Kidney epithelial cell (primary cell): ENCODE measurements around the gene POLA1. TPM values are rescaled to one million over a fixed set of nuclear protein-coding genes. Genes with fewer than 3 reads are reported as not detected.
A peak's percentile ranks its signal among the peaks of the same experiment; 100 is the strongest.
"Not testable (repeated sequence)": the region's sequence is repeated elsewhere in the genome, so short reads cannot be mapped to it uniquely, and the experiment has no call there.

Source experiments
- DNase-seq: peaks from one replicate; pipeline ENCODE4 v3.0.0-alpha.2; 2010; ENCODE audit warnings: low read depth
- H3K27me3 ChIP-seq: 2 replicates; pipeline ENCODE4 v1.6.0; 2011; ENCODE audit warnings: low read length; ENCODE audit not compliant: control insufficient read depth, insufficient read depth
- H3K36me3 ChIP-seq: 2 replicates; pipeline ENCODE4 v1.5.1; 2011; ENCODE audit warnings: low read length; ENCODE audit not compliant: control insufficient read depth, insufficient read depth
- H3K4me3 ChIP-seq: 2 replicates; pipeline ENCODE4 v1.5.1; 2011; ENCODE audit warnings: low read depth, mild to moderate bottlenecking, control low read depth, low read length
- total RNA-seq: library from RNA; depleted of rRNA; stranded (reverse); fragments of >200 nt; gene quantifications from 2 replicates; pipeline ENCODE4 v1.2.3, GENCODE V29; 2015
- TF ChIP-seq, protein P1 (sequence below): IDR thresholded peaks from 2 replicates; pipeline ENCODE4 v1.5.1; 2011; ENCODE audit warnings: mild to moderate bottlenecking, moderate library complexity, low read length, control low read depth, inconsistent platforms; ENCODE audit not compliant: insufficient read depth, poor library complexity, severe bottlenecking

POLA1 gene
- total RNA-seq, 1 donor from 2014 or later: 6.2 TPM

- no peak for DNase-seq
- H3K27me3 ChIP-seq: no peaks in the 10 kb centered on the region
- TF ChIP-seq, protein P1, sequence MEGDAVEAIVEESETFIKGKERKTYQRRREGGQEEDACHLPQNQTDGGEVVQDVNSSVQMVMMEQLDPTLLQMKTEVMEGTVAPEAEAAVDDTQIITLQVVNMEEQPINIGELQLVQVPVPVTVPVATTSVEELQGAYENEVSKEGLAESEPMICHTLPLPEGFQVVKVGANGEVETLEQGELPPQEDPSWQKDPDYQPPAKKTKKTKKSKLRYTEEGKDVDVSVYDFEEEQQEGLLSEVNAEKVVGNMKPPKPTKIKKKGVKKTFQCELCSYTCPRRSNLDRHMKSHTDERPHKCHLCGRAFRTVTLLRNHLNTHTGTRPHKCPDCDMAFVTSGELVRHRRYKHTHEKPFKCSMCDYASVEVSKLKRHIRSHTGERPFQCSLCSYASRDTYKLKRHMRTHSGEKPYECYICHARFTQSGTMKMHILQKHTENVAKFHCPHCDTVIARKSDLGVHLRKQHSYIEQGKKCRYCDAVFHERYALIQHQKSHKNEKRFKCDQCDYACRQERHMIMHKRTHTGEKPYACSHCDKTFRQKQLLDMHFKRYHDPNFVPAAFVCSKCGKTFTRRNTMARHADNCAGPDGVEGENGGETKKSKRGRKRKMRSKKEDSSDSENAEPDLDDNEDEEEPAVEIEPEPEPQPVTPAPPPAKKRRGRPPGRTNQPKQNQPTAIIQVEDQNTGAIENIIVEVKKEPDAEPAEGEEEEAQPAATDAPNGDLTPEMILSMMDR: no peak
Measured at GRCh38 chrX:24859211-24859841, 165.6 kb downstream of the POLA1 start.

DNA sequence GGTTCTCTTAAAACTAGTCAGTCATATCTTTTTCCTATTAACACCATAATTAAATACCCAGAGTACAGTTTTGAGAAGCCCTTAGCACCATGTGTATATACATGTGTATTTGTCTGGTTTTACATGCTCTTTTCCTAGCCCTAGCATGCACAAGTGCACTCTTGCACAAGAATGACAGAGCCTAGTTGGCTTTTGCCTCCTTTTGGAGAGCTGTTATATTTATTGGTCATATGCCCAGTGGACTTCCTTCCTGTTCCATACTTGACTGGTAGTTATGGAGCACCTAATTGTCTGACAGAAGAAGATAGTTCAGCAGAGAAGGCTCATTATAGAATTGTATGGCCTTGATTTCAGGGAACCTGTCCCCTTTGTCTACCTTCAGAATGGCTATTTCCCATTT is 166.4 kb downstream of the POLA1 start:
- Histone ChIP-seq H3K36me3 (no peaks in the 10 kb centered on the region), H3K27me3 (no peaks in the 10 kb centered on the region), H3K4me3 (no peak overlapping the region)
- TF ChIP-seq, protein P1: no peak
- no peak for DNase-seq

More at GRCh38 chrX:24859211-24859841, 165.6 kb downstream of the POLA1 start:
- no peaks in the 10 kb centered on the region for H3K36me3 ChIP-seq
- no peak overlapping the region for H3K4me3 ChIP-seq

GRCh38 chrX:24862343-24862742 is 168.6 kb downstream of the POLA1 start:
- no peak for DNase-seq
- TF ChIP-seq, protein P1: no peak
- Histone ChIP-seq H3K27me3 (no peaks in the 10 kb centered on the region), H3K36me3 (no peaks in the 10 kb centered on the region), H3K4me3 (no peak overlapping the region)

DNA sequence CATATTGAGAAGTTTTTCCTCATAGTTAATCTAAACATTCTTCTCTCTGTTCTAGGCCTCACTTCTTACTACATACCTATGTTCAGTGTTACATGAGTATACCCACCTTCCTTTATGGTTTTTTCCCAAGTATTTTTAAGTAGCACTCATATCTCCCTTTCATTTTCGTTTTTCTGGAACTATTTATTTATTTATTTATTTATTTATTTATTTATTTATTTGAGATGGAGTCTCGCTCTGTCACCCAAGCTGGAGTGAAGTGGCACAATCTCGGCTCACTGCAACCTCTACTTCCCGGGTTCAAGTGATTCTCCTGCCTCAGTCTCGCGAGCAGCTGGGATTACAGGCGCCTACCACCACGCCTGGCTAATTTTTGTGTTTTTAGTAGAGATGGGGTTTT is 170.1 kb downstream of the POLA1 start:
- DNase-seq, H3K27me3 ChIP-seq, H3K36me3 ChIP-seq, H3K4me3 ChIP-seq: not testable (repeated sequence)

DNA sequence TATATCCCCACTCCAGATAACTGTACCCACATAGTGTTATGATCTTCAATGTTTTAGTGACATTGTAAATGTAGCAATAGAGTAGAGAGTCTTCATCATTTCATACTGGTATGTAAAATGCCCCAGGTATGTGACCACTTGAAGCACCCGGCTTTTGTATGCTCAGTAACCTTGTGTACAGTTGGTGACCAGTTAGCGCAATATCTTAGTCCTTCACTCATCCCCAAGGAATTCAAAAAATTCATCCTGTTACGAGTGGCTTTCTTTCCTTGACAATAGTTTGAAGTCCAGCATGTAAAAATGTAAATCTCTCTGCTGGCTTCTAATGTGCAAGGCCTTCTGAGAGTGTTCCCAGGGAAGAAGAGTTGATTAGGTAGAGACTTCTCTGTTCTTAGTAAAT is 176.4 kb downstream of the POLA1 start:
- no peaks in the 10 kb centered on the region for H3K36me3 ChIP-seq
- TF ChIP-seq, protein P1: no peak
- peak; percentile 14 for DNase-seq
- no peaks in the 10 kb centered on the region for H3K27me3 ChIP-seq
- H3K4me3 ChIP-seq: no peak overlapping the region

DNA sequence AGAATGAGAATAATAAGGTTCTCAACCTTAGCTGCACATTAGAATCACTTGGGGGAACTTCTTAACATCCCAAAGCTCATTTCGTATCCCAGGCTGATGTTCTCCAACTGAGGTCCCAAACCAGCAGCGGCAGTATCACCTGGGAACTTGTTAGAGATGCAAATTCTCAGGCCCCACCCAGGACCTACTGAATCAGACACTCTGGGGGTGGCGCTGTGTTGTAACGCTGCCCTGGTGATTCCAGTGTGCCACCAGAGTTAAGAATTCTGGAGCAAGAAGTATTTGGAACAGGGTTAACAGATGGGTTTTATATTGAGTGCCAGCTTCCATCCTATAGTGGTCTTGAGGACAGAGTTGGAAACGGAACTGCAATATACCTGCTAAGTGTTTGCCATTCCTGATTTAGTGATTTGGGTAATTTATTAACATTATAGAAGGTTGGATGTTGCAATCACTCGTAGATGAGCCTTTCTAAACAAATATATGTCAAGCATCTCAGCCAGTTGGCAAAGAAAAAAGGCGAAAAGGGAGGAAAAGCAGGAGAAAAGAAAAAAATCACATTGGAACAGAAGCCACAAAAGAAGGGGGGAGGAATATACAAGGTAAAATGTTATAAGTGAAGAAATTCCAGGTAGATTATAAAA is 181.0 kb downstream of the POLA1 start:
- no peak overlapping the region for H3K4me3 ChIP-seq
- H3K36me3 ChIP-seq: no peaks in the 10 kb centered on the region
- H3K27me3 ChIP-seq: no peaks in the 10 kb centered on the region
- TF ChIP-seq, protein P1: no peak
- DNase-seq: no peak
